ENCODE measurements around the gene ZNF260. TPM values are rescaled to one million over a fixed set of nuclear protein-coding genes. Genes with fewer than 3 reads are reported as not detected.
"Not testable (repeated sequence)": the region's sequence is repeated elsewhere in the genome, so short reads cannot be mapped to it uniquely, and the experiment has no call there.

Gene ZNF260
- total RNA-seq, 1 donor, result 21.6 TPM

- peak; percentile 64 for DNase-seq (ENCODE audit: low read depth)
- peak; percentile 69 for TF ChIP-seq CTCF (IDR thresholded peaks at IDR 0.05; ENCODE audit: insufficient read depth, low read depth, low read length)
- not testable (repeated sequence) for H3K4me3 ChIP-seq (ENCODE audit: low read depth, low read length)
These were observed 35.2 kb downstream of the ZNF260 start for GRCh38 chr19:36492689-36493453.

GRCh38 chr19:36490846-36491245, 37.2 kb downstream of the ZNF260 start:
- not testable (repeated sequence) for H3K4me3 ChIP-seq (ENCODE audit: low read depth, low read length); DNase-seq (ENCODE audit: low read depth)

GRCh38 chr19:36489920-36490415, 38.1 kb downstream of the ZNF260 start:
- peak overlapping the region; percentile 95 for H3K4me3 ChIP-seq (ENCODE audit: low read depth, low read length)
- TF ChIP-seq CTCF (IDR thresholded peaks at IDR 0.05; ENCODE audit: insufficient read depth, low read depth, low read length), result no peak
- DNase-seq (ENCODE audit: low read depth), result peak; percentile 97

GRCh38 chr19:36489118-36489919, 38.8 kb downstream of the ZNF260 start, which contains the start of gene ZNF566:
Gene ZNF566 (minus strand): TSS chr19:36489561. CDS start chr19:36476557, 13,004 bp downstream.
- peak; percentile 97 for DNase-seq (ENCODE audit: low read depth)
- TF ChIP-seq CTCF (IDR thresholded peaks at IDR 0.05; ENCODE audit: insufficient read depth, low read depth, low read length), result peak; percentile 7
- peak within 1 kb of the TSS; percentile 95 for H3K4me3 ChIP-seq (ENCODE audit: low read depth, low read length)

- DNase-seq (ENCODE audit: low read depth), result peak; percentile 6
- no peak for TF ChIP-seq CTCF (IDR thresholded peaks at IDR 0.05; ENCODE audit: insufficient read depth, low read depth, low read length)
- peak overlapping the region; percentile 95 for H3K4me3 ChIP-seq (ENCODE audit: low read depth, low read length)
These were observed 39.3 kb downstream of the ZNF260 start for GRCh38 chr19:36488846-36489117.

GRCh38 chr19:36488118-36488845, 39.8 kb downstream of the ZNF260 start:
- peak overlapping the region; percentile 95 for H3K4me3 ChIP-seq (ENCODE audit: low read depth, low read length)
- peak; percentile 1 for DNase-seq (ENCODE audit: low read depth)
- TF ChIP-seq CTCF (IDR thresholded peaks at IDR 0.05; ENCODE audit: insufficient read depth, low read depth, low read length), result no peak

- no peak overlapping the region for H3K4me3 ChIP-seq (ENCODE audit: low read depth, low read length)
- no peak for DNase-seq (ENCODE audit: low read depth)
- TF ChIP-seq CTCF (IDR thresholded peaks at IDR 0.05; ENCODE audit: insufficient read depth, low read depth, low read length), result no peak
These were observed 44.4 kb downstream of the ZNF260 start for GRCh38 chr19:36483653-36484052.
